Measurements from ENCODE around the gene GPANK1.

Gene GPANK1

GRCh38 chr6:31639449-31639861 lies 25.3 kb downstream of the GPANK1 start:
- peak; percentile 85 for DNase-seq (ENCODE audit: low spot score)

GRCh38 chr6:31639043-31639442 lies 25.8 kb downstream of the GPANK1 start:
- no peak for DNase-seq (ENCODE audit: low spot score)

- DNase-seq (ENCODE audit: low spot score): no peak
Observed at GRCh38 chr6:31636698-31637596, 27.9 kb downstream of the GPANK1 start.

- DNase-seq (ENCODE audit: low spot score): no peak
Observed at GRCh38 chr6:31634969-31635575, 29.7 kb downstream of the GPANK1 start.

- DNase-seq (ENCODE audit: low spot score): no peak
Observed at GRCh38 chr6:31634131-31634530, 30.7 kb downstream of the GPANK1 start.

- no peak for DNase-seq (ENCODE audit: low spot score)
Observed at GRCh38 chr6:31633447-31633846, 31.4 kb downstream of the GPANK1 start.

- DNase-seq (ENCODE audit: low spot score): no peak
Observed at GRCh38 chr6:31632279-31632946, 32.4 kb downstream of the GPANK1 start.

- DNase-seq (ENCODE audit: low spot score): no peak
Observed at GRCh38 chr6:31631681-31632278, 33.0 kb downstream of the GPANK1 start.

- DNase-seq (ENCODE audit: low spot score): no peak
Observed at GRCh38 chr6:31631209-31631608, 33.6 kb downstream of the GPANK1 start.

- DNase-seq (ENCODE audit: low spot score): no peak
Observed at GRCh38 chr6:31630177-31630934, 34.4 kb downstream of the GPANK1 start.

- DNase-seq (ENCODE audit: low spot score): no peak
Observed at GRCh38 chr6:31629014-31629413, 35.8 kb downstream of the GPANK1 start.

GRCh38 chr6:31627690-31628287 lies 37.0 kb downstream of the GPANK1 start:
- DNase-seq (ENCODE audit: low spot score): no peak

GRCh38 chr6:31626952-31627351 lies 37.8 kb downstream of the GPANK1 start:
- no peak for DNase-seq (ENCODE audit: low spot score)

GRCh38 chr6:31624070-31624469 lies 40.7 kb downstream of the GPANK1 start:
- DNase-seq (ENCODE audit: low spot score): no peak

- DNase-seq (ENCODE audit: low spot score): no peak
Observed at GRCh38 chr6:31622684-31623091, 42.1 kb downstream of the GPANK1 start.

- peak; percentile 18 for DNase-seq (ENCODE audit: low spot score)
Observed at GRCh38 chr6:31621991-31622390, 42.8 kb downstream of the GPANK1 start.

GRCh38 chr6:31621320-31621939 lies 43.4 kb downstream of the GPANK1 start:
- no peak for DNase-seq (ENCODE audit: low spot score)

- peak; percentile 70 for DNase-seq (ENCODE audit: low spot score)
Observed at GRCh38 chr6:31620586-31621319, 44.0 kb downstream of the GPANK1 start, which contains the start of gene PRRC2A. PRRC2A (plus strand) TSS chr6:31620715; CDS start chr6:31622790, 2,075 bp downstream.

GRCh38 chr6:31619805-31620585 lies 44.8 kb downstream of the GPANK1 start:
- peak; percentile 99 for DNase-seq (ENCODE audit: low spot score)
